ENCODE results near the gene ACTA2. TPM values are rescaled to one million over a fixed set of nuclear protein-coding genes. Genes with fewer than 3 reads are reported as not detected.

Gene ACTA2
- total RNA-seq, 4 donors from 2014 or later, result 5,887 to 9,086 (median 7,887) TPM

GRCh38 chr10:88996927-88997326 lies 44.4 kb upstream of the ACTA2 start:
- Histone ChIP-seq H3K36me3 (no peaks in the 10 kb centered on the region), H3K4me1 (peaks cover 4 to 58% (median 5%) of the 10 kb centered on the region in 3 donors), H3K9me3 (no peaks in the 10 kb centered on the region), H3K27me3 (no peaks in the 10 kb centered on the region), H3K27ac (peak overlapping the region in 1 of 4 donors; percentile 32), H3K4me3 (no peak overlapping the region)
- no peak for ATAC-seq
- WGBS, 2 donors (ENCODE audit: low coverage in 1 of 2), result 80 to 100% methylated on average over 1 of the region's 1 CpG
- no peak for TF ChIP-seq POLR2AphosphoS5 (IDR thresholded peaks at IDR 0.05)
- TF ChIP-seq POLR2A (IDR thresholded peaks at IDR 0.05), result no peak
- no peak for TF ChIP-seq CTCF (IDR thresholded peaks at IDR 0.05)
- TF ChIP-seq EP300 (IDR thresholded peaks at IDR 0.05), result no peak

- peaks cover 0 to 50% (median 4%) of the 10 kb centered on the region in 3 donors for H3K4me1 ChIP-seq
- peak overlapping the region in 1 of 2 donors; percentile 3 for H3K4me3 ChIP-seq
- no peaks in the 10 kb centered on the region for H3K27me3 ChIP-seq
- no peaks in the 10 kb centered on the region for H3K36me3 ChIP-seq
- TF ChIP-seq POLR2AphosphoS5 (IDR thresholded peaks at IDR 0.05), result no peak
- no peak for TF ChIP-seq EP300 (IDR thresholded peaks at IDR 0.05)
- TF ChIP-seq CTCF (IDR thresholded peaks at IDR 0.05), result no peak
- no peak for TF ChIP-seq POLR2A (IDR thresholded peaks at IDR 0.05)
- peak overlapping the region in 3 of 4 donors; percentile 2 to 53 (median 11) for H3K27ac ChIP-seq
- WGBS, 2 donors (ENCODE audit: low coverage in 1 of 2), result 79 to 83% methylated on average over 1 to 7 of the region's 7 CpGs
- H3K9me3 ChIP-seq, result no peaks in the 10 kb centered on the region
- ATAC-seq, result no peak
Observed at GRCh38 chr10:88995156-88995876, 42.7 kb upstream of the ACTA2 start.

GRCh38 chr10:88994019-88994418 lies 41.4 kb upstream of the ACTA2 start:
- H3K36me3 ChIP-seq, result no peaks in the 10 kb centered on the region
- H3K27ac ChIP-seq, result peak overlapping the region in 3 of 4 donors; percentile 14 to 95 (median 58)
- TF ChIP-seq POLR2A (IDR thresholded peaks at IDR 0.05) (no peak), POLR2AphosphoS5 (IDR thresholded peaks at IDR 0.05) (no peak), EP300 (IDR thresholded peaks at IDR 0.05) (no peak), CTCF (IDR thresholded peaks at IDR 0.05) (no peak)
- peak overlapping the region in 1 of 2 donors; percentile 79 for H3K4me3 ChIP-seq
- H3K4me1 ChIP-seq, result peaks cover 4 to 57% (median 6%) of the 10 kb centered on the region in 3 donors
- no peaks in the 10 kb centered on the region for H3K9me3 ChIP-seq
- no peak for ATAC-seq
- H3K27me3 ChIP-seq, result no peaks in the 10 kb centered on the region
- WGBS, 2 donors (ENCODE audit: low coverage in 1 of 2), result 0 to 11% methylated on average over 1 of the region's 1 CpG

GRCh38 chr10:88992921-88993524 lies 40.5 kb upstream of the ACTA2 start:
- Histone ChIP-seq H3K4me3 (peak overlapping the region; percentile 11 to 79), H3K9me3 (no peaks in the 10 kb centered on the region), H3K36me3 (no peaks in the 10 kb centered on the region), H3K27me3 (no peaks in the 10 kb centered on the region), H3K27ac (peak overlapping the region in 3 of 4 donors; percentile 21 to 97 (median 95)), H3K4me1 (peaks cover 4 to 66% (median 6%) of the 10 kb centered on the region in 3 donors)
- ATAC-seq, result no peak
- TF ChIP-seq CTCF (IDR thresholded peaks at IDR 0.05) (no peak), POLR2AphosphoS5 (IDR thresholded peaks at IDR 0.05) (no peak), EP300 (IDR thresholded peaks at IDR 0.05) (no peak), POLR2A (IDR thresholded peaks at IDR 0.05) (no peak)
- WGBS, 2 donors (ENCODE audit: low coverage in 1 of 2), result 44 to 50% methylated on average over 3 of the region's 3 CpGs
